HepG2 (cell line): Measurements from ENCODE around the gene PSMB4.

Experiments used
- CAMTA2 ChIP-seq: sonication (generic); formaldehyde crosslinking; IDR thresholded peaks from 2 replicates; pipeline ENCODE4 v1.4.0; 2020; ENCODE audit warnings: mild to moderate bottlenecking, missing genetic modification reagents, borderline replicate concordance
- CEBPB ChIP-seq: IDR thresholded peaks from 2 replicates; pipeline ENCODE4 v1.6.1; 2011; ENCODE audit warnings: low read depth, low read length, improper control_type of control experiment, borderline replicate concordance
- GZF1 ChIP-seq: sonication (generic); formaldehyde crosslinking; IDR thresholded peaks from 2 replicates; pipeline ENCODE4 v1.5.1; 2020; ENCODE audit warnings: mild to moderate bottlenecking, missing genetic modification reagents
- KLF16 ChIP-seq, 2 experiments: sonication (generic) in 1 of 2; formaldehyde crosslinking in 1 of 2; IDR thresholded peaks; 2 replicates each; pipeline versions ENCODE4 v1.6.1 to v1.8.0; 2016 to 2023; ENCODE audit warnings: missing genetic modification reagents in 2 of 2, missing compliant biosample characterization in 1 of 2
- MTF1 ChIP-seq: sonication (generic); formaldehyde crosslinking; IDR thresholded peaks from 2 replicates; pipeline ENCODE4 v1.5.0; 2020; ENCODE audit warnings: missing genetic modification reagents
- POLR2AphosphoS5 ChIP-seq: IDR thresholded peaks from 2 replicates; pipeline ENCODE4 v1.6.1; 2012; ENCODE audit warnings: low read depth, low read length
- ZFX ChIP-seq: sonication (generic); formaldehyde crosslinking; IDR thresholded peaks from 2 replicates; pipeline ENCODE4 v1.4.0; 2020; ENCODE audit warnings: mild to moderate bottlenecking, low read depth, missing genetic modification reagents, moderate library complexity

DNA sequence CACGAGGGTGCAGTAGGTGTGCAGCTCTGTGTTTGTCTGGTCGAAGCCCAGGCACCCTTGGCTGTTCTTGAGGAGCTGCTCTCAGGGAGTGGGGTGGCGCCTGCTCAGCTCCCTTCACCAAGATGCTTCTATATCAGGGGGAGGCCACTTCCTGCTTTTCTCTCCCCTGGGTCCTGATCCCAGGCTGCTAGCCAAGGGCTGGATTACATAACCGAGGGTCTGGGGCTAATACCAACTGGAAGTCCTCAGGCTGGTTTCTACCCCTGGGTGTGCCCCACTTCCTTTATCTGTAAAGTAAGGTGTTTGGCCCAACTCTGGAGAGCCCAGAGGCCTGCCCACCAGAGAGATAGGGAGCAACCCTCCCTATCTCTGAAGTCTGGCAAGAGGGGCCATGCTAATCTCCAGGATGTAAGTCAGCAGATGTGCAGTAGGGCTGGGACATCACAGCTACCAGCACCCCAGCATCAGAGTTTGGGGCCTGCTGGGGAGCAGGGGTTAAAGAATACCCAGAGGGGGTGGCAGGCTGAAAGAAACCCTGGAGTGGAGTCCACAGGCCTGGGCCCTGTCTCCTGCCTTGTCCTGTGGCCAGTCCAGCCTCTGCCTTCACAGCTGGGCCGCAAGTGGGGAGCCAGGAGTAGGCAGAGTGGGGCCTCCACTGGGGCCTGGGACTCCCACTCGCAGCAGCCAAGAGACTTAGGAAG, 29.0 kb upstream of the PSMB4 start:
- no peak for TF ChIP-seq POLR2AphosphoS5
- no peak for TF ChIP-seq CEBPB
- TF ChIP-seq GZF1 = no peak
- TF ChIP-seq MTF1 = no peak
- no peak for TF ChIP-seq CAMTA2 (CRISPR knock-in tag)
- TF ChIP-seq ZFX (CRISPR knock-in tag) = no peak
- TF ChIP-seq KLF16 (CRISPR knock-in tag; IDR thresholded peaks at IDR 0.05) = no peak
